HTR-8/SVneo (cell line): ENCODE results near the gene HDAC4.

Experiments used
- DNase-seq: peaks from one replicate; pipeline ENCODE4 v3.0.0; 2011; ENCODE audit warnings: low spot score, mixed read lengths; ENCODE audit not compliant: insufficient read length
- FAIRE-seq: peaks from 2 replicates; lab custom pipeline; 2011; peaks lifted over from hg19 to GRCh38; lab: Jason Lieb, UNC

The HDAC4 gene

GRCh38 chr2:239337122-239337876, 63.5 kb downstream of the HDAC4 start:
- no peak for DNase-seq
- FAIRE-seq, result no peak

GRCh38 chr2:239331560-239331959, 69.3 kb downstream of the HDAC4 start:
- FAIRE-seq (no peak), DNase-seq (no peak)

- DNase-seq (no peak), FAIRE-seq (no peak)
Measured at GRCh38 chr2:239330836-239331235, 70.0 kb downstream of the HDAC4 start.

- DNase-seq (no peak), FAIRE-seq (no peak)
Measured at GRCh38 chr2:239329972-239330572, 70.7 kb downstream of the HDAC4 start.

GRCh38 chr2:239329284-239329971, 71.4 kb downstream of the HDAC4 start:
- DNase-seq (no peak), FAIRE-seq (no peak)

GRCh38 chr2:239328351-239329191, 72.2 kb downstream of the HDAC4 start:
- FAIRE-seq, result no peak
- DNase-seq, result no peak

- FAIRE-seq (no peak), DNase-seq (no peak)
Measured at GRCh38 chr2:239327536-239328350, 73.1 kb downstream of the HDAC4 start.

GRCh38 chr2:239326831-239327535, 73.8 kb downstream of the HDAC4 start:
- no peak for FAIRE-seq
- DNase-seq, result no peak

GRCh38 chr2:239324456-239324855, 76.4 kb downstream of the HDAC4 start:
- DNase-seq, result no peak
- FAIRE-seq, result no peak

GRCh38 chr2:239323447-239323846, 77.4 kb downstream of the HDAC4 start:
- DNase-seq (no peak), FAIRE-seq (no peak)

- FAIRE-seq (no peak), DNase-seq (no peak)
Measured at GRCh38 chr2:239322416-239323086, 78.3 kb downstream of the HDAC4 start.

- FAIRE-seq, result no peak
Measured at GRCh38 chr2:239321596-239322415, 79.0 kb downstream of the HDAC4 start.

GRCh38 chr2:239318790-239319661, 81.8 kb downstream of the HDAC4 start:
- DNase-seq (no peak), FAIRE-seq (no peak)

More at GRCh38 chr2:239321596-239322415, 79.0 kb downstream of the HDAC4 start:
- no peak for DNase-seq

- no peak for DNase-seq
- no peak for FAIRE-seq
Measured at GRCh38 chr2:239318151-239318611, 82.6 kb downstream of the HDAC4 start.

GRCh38 chr2:239316562-239317465, 84.0 kb downstream of the HDAC4 start:
- no peak for DNase-seq
- FAIRE-seq, result no peak

- no peak for FAIRE-seq
- no peak for DNase-seq
Measured at GRCh38 chr2:239315308-239315707, 85.5 kb downstream of the HDAC4 start.
